Central memory CD8-positive, alpha-beta T cell (primary cell): Measurements from ENCODE around the gene IL34.

Experiments used
- ATAC-seq: fragments of 150-1000 bp; cut with Tn5 transposase; replicated peaks from 2 replicates; pipeline ENCODE4 v1.10.0; 2022; ENCODE audit warnings: mild to moderate bottlenecking, moderate FRiP score, moderate number of reproducible peaks; ENCODE audit not compliant: poor library complexity, severe bottlenecking; ENCODE audit errors: extremely low read depth
- DNase-seq, 2 donors: peaks; one replicate each; pipeline ENCODE4 v3.0.0; 2021; ENCODE audit warnings: low spot score in 2 of 2
- H3K27ac Mint-ChIP-seq: one replicate; pipeline ENCODE4 v1.8.0; 2022; ENCODE audit warnings: low read depth, mild to moderate bottlenecking, moderate library complexity, mixed read lengths
- H3K27me3 Mint-ChIP-seq: one replicate; pipeline ENCODE4 v1.8.0; 2022; ENCODE audit warnings: mixed read lengths
- H3K36me3 Mint-ChIP-seq: one replicate; pipeline ENCODE4 v1.8.0; 2022; ENCODE audit warnings: mild to moderate bottlenecking, moderate library complexity, mixed read lengths; ENCODE audit not compliant: insufficient read depth
- H3K4me1 Mint-ChIP-seq: one replicate; pipeline ENCODE4 v1.8.0; 2022; ENCODE audit warnings: mixed read lengths
- H3K4me3 Mint-ChIP-seq: one replicate; pipeline ENCODE4 v1.8.0; 2022; ENCODE audit warnings: mild to moderate bottlenecking, moderate library complexity, mixed read lengths
- H3K9me3 Mint-ChIP-seq: one replicate; pipeline ENCODE4 v1.8.0; 2022; ENCODE audit warnings: mixed read lengths

IL34 gene

DNA sequence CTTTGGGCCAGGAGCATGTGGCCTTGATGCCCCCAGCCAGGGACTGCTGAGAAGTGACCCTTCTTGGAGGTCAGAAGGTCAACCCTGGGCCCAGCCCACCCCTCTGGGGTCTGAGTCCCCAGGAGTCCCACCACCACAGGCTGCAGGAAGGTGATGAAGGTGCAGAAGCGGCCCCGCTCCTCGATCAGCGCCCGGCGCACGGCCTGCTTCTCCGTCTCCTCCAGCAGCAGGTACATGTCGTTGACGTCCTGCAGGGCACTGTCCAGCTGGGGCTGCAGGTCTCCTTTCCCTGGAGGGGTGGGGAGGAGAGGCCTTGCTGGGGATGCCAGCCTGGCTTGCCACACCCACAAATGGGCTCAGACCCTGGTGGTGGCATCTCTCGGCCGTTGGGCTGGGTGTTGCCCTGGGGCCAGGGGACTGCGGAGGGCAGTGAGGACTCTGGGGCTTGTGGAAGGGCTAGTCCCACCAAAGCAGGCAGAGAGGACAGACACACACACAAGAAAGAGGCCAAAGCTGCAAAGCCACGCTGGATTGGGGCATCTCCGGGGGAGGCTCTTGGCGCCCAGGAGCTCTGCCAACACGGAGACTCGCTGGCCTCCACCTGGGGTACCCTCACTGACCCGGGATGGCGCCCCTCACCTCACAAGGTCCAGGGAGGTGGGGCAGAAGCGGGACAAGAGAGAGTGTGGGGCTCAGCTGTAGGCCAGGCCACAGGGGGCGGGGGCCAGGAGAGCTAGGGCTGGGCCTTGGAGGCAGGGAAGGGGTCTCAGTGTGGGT is 31.9 kb downstream of the IL34 start:
- Mint-ChIP-seq H3K9me3 (no peaks in the 10 kb centered on the region), H3K4me3 (peak overlapping the region; percentile 70), H3K4me1 (peaks cover 15% of the 10 kb centered on the region), H3K27me3 (no peaks in the 10 kb centered on the region), H3K36me3 (peaks cover 12% of the 10 kb centered on the region), H3K27ac (peak overlapping the region; percentile 78)
- ATAC-seq (no peak), DNase-seq (no peak)

DNA sequence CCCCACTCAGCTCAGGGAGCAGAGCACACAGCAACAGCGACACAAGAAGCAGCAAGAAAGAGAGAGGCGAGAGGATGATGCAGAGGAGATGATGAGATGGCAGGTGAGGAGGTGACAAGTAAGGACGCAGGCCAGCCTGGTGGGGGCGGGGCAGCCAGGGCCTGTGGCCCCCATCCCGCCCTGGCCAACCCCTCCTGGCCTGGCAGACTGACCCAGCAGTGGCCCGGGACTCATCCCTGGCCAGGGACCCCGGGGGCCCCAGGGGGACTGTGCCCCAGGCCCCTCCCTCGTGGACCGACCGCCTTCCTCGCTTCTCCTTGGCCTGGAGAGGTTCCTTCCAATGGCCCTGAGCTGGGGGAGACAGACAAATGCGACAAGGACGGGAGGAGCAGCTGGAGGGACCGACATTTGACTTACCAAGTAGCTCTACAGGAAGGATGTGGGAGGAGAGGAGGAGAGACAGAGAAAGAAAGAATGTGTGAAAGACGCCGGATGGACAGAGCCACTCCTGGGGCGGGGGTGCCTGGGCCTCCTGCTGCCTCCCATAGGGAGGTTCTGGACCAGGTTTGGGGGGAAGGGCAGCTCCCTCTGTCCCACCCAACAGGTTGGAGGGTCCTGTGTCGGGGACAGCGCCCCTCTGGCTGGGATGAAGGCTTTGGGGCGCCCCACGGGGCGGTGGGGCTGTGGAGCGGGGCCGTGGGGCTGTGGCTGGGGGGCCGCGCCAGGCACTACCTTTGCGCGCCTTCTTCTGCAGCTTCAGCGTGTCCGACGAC is 32.7 kb downstream of the IL34 start:
- DNase-seq (no peak), ATAC-seq (peak; percentile 33)
- Mint-ChIP-seq H3K9me3 (no peaks in the 10 kb centered on the region), H3K4me1 (peaks cover 15% of the 10 kb centered on the region), H3K27ac (peak overlapping the region; percentile 78), H3K4me3 (peak overlapping the region; percentile 70), H3K27me3 (no peaks in the 10 kb centered on the region), H3K36me3 (peaks cover 13% of the 10 kb centered on the region)

DNA sequence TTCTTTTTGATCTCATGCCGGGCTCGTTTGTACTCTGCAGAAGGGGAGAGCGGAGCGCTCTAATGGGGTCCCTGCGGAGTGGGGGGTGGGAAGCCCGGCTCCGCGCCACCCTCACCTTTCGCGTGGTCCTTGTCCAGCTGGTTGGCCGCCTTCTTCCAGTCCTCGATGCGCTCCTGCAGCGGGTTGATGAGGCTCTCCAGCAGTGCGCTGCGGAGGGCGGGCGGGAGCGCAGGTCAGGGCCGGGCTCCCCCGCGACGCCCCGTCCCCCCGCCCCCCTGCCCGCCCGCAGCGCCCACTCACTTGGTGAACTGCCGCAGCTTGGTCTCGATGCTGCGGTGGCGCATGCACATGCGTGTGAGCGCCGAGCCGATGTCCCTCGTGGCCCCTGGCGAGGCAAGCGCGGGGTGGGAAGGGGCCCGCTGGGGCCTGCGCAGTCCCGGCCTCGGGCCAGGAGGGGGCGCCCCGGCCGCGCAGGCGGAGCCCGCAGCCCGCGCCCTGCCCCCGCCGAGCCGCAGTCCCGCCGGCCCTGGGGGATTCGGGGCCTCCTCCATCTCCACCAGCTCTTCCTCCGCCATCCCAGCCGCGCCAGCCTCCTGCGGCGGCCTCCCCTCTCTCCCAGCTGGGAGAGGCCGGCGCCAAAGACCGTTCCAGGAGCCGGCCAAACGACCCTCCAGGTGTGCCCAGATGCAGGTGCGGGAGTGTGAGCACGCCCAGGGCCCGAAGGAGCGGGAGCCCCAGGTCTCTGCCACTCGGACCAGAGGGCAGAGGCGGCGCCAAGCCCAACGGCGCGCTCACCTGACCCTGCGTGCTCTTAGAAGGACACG is 33.5 kb downstream of the IL34 start:
- Mint-ChIP-seq H3K36me3 (peaks cover 13% of the 10 kb centered on the region), H3K27ac (no peak overlapping the region), H3K9me3 (no peaks in the 10 kb centered on the region), H3K4me1 (peaks cover 15% of the 10 kb centered on the region), H3K4me3 (no peak overlapping the region), H3K27me3 (no peaks in the 10 kb centered on the region)
- no peak for DNase-seq
- ATAC-seq = peak; percentile 7

DNA sequence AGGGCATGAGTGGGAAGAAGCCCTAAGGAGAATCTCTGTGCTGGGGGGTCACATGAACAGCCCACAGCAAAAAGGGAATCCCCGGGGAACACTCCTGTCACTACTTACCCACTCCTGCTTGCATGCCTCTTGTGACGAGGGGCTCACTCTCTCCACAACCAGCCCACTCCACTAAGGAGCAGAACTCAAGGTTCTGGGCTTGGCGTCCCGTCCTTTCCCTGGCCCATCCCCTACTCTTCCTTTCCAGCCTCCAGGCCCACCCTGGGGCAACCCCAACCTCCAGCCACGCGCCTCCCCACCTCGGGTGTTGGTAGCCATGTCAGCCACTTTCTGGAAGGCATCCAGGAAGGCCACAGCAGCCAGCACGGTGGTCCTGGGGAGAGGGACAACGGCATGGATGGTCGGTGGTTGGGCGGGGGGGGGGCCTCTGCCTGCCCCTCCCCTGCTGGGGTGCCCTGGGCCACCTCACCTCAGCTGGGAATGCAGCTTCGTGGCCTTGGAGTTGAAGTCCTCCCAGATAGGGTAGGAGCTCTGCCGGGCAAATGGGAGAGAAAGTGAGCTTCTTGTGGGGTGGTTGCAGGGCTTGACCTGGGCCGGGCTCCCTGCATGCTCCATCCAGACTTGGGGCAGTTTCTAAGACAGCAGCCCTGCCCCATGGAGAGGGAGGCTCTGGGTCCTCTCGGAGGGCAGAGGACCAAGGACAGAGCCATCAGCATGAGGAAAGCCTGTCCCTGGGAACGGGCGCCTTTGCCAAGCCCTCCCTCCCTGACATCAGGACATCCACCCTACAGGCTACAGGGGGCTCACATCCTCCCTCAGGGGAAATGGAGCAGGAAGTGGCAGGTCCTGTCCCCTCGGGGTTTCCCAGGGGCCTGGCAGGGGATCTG is 34.4 kb downstream of the IL34 start:
- no peak overlapping the region for H3K27ac Mint-ChIP-seq
- no peaks in the 10 kb centered on the region for H3K27me3 Mint-ChIP-seq
- H3K9me3 Mint-ChIP-seq = no peaks in the 10 kb centered on the region
- no peak for ATAC-seq
- DNase-seq = no peak
- H3K4me1 Mint-ChIP-seq = peaks cover 15% of the 10 kb centered on the region
- peaks cover 13% of the 10 kb centered on the region for H3K36me3 Mint-ChIP-seq
- no peak overlapping the region for H3K4me3 Mint-ChIP-seq

DNA sequence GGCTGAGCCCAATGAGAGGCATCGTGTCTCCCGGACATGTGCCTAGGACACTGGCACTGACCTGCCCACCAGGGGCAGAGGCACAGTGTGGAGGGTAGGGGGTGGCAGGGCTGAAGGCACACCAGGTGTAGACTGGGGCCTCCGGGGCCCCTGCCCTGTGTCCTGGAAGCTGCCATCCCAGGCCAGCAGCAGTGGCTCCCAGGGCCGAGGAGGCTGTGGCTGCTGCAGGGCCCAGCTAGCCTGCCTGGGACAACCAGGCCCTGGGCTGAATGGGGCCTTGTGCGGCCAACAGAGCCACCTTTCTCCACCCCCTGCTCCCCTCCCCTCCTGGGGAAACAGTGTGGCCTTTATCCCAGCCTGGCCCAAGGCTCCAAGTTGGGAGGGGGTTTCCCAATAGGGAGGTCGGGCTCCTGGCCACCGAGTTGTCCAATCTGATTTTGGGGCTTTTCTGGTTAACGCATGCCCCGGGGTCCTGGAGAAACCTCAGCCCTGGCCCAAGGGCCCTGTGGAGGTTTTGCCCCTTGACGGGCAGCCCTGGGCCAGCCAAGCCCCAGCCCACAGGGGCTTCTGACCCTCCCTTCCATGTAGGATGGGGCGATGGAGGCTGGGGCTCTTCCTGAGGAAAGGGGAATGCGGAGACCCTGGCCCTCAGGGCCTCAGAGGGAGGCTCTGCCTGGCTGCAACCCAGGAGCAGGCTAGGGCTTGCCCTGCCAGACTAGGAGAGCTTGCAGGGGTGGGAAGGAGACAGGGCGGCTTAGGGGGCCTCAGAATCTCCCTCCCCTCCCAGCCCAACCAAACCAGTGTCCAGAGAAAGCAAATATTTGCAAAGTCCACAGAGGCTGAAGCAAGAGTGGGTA is 35.3 kb downstream of the IL34 start:
- no peak overlapping the region for H3K27ac Mint-ChIP-seq
- H3K4me1 Mint-ChIP-seq = peaks cover 15% of the 10 kb centered on the region
- DNase-seq (no peak), ATAC-seq (no peak)
- no peaks in the 10 kb centered on the region for H3K27me3 Mint-ChIP-seq
- no peak overlapping the region for H3K4me3 Mint-ChIP-seq
- H3K9me3 Mint-ChIP-seq = no peaks in the 10 kb centered on the region
- H3K36me3 Mint-ChIP-seq = peaks cover 12% of the 10 kb centered on the region

DNA sequence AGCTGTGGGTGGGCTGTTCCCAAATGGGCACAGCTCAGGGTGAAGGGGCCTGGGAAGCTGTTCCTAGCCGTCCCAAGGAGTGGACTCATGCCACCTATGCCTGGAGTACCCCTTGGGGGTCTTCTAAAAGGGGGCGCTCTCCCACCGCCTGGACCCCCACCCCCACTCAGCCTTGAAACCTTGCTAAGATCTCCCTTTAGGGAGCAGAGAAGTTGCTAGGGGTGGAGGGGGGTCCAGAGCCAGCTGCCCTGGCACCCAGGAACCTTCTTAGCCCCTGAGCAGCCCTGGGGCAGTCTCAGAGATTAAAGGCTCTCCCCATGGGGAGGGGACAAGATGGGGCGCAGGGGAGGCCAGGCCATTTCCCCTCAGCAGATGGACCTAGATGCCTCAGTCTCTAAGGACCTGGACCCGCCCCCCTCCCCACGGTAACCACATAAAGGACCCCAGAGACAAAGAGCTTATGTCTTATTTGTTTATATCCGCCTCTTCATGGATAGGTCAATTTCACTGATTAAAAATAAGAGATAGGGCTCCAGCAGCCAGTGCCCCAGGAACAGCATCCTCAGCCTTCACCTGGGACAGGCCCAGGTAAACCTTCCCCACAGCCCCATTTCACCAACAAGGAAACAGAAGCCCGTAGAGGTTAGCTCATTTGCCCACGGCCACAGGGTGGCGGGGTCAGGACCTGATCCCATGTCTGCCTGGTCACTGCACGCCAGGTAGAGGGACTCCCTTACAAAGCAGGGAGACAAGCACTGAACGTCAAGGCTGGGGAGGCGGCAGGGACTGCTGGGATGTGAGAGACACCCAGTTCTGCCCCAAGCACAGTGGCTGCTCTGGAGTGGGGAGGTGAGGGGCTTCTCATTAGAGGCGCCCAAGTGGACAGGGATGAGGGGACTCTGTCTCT is 36.1 kb downstream of the IL34 start:
- H3K9me3 Mint-ChIP-seq = no peaks in the 10 kb centered on the region
- H3K27me3 Mint-ChIP-seq = no peaks in the 10 kb centered on the region
- H3K4me1 Mint-ChIP-seq = peaks cover 15% of the 10 kb centered on the region
- H3K27ac Mint-ChIP-seq = no peak overlapping the region
- peaks cover 8% of the 10 kb centered on the region for H3K36me3 Mint-ChIP-seq
- no peak for ATAC-seq
- H3K4me3 Mint-ChIP-seq = no peak overlapping the region
- no peak for DNase-seq

DNA sequence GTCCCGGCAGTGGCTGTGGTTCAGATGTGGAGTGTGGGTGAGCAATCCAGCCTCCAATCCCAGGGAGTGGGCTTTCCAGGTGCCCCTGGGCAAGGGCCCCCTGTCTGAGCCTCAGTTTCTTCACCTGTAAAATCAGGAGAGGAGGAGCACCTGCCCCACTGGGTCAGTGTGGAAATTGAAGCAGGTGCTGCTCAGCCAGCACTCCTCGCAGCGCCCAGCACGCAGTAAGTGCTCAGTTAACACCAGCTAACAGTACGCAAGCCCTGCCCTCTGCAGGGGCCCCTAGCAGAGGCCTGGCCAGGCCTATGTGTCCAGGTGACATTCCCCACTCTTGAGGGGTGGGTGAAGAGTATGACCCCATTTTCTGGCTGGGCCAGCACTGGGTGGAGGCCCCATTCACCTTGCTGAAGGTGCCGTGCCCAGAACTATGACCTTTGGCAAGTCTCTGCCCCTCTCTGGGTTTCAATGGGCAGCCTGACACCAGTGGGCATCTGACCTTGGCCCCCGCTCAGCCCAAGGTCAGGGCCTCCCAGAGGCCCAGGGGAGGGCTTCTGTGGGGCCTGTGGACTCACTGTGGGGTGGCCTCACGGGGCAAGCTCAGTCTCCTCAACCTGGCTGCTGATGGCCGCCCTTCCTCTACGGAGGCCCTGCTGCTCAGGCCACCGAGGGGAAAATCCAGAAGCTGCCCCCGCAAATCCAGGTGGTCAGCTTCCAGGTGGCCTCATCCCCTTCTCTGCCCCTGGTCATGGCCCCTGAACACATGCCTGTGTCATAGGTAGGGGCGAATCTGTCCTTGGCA is 37.0 kb downstream of the IL34 start:
- Mint-ChIP-seq H3K4me3 (no peak overlapping the region), H3K9me3 (no peaks in the 10 kb centered on the region), H3K27me3 (no peaks in the 10 kb centered on the region), H3K27ac (no peak overlapping the region), H3K4me1 (peaks cover 11% of the 10 kb centered on the region), H3K36me3 (peaks cover 5% of the 10 kb centered on the region)
- DNase-seq = no peak
- no peak for ATAC-seq

DNA sequence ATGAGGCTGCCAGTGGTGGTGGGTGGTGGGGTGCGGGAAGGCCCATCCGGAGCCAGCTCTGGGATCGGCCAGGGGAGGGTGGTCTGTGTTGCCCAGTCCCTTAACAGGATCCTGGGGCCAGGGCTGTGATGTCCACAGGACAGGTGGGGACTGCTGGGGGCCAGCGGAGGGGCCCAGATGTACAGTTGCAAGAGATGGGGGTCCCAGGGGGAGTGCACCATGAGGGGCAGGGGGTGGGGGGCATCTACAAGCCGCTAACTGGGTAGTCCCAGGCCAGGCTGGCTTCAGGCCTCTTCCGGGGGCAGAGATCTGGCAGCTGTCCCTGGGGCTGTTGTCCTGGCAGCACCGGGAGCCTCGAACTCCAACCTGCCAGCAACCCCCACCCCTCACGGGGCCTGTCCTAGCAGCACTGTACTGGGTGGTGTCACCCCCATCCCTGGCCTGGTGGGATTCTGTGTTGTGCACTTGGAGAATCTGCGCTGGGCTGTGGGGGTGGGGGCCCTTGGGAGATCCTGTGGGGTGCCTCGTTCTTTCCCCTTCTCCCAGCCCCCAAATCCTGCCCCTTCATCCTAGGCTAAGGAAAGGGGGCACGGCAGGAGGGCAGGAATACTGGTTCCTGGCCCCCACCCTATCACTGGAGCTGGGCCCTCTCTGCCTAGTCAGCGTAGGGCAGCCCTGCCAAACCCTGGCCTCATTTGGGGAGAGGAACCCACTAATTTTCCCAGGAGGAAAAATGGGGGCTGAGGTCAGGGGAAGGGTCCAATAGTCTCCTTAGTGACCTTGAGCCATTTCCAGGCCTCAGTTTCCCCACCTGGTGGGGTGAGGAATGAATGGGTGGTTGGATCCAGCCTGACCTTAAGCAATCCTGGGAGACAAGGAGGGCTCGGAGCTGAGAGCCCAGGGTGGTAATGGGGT is 38.0 kb downstream of the IL34 start:
- DNase-seq (no peak), ATAC-seq (no peak)
- Mint-ChIP-seq H3K27ac (no peak overlapping the region), H3K4me3 (peak overlapping the region; percentile 32), H3K27me3 (no peaks in the 10 kb centered on the region), H3K36me3 (peaks cover 4% of the 10 kb centered on the region), H3K4me1 (peaks cover under 1% of the 10 kb centered on the region), H3K9me3 (no peaks in the 10 kb centered on the region)

DNA sequence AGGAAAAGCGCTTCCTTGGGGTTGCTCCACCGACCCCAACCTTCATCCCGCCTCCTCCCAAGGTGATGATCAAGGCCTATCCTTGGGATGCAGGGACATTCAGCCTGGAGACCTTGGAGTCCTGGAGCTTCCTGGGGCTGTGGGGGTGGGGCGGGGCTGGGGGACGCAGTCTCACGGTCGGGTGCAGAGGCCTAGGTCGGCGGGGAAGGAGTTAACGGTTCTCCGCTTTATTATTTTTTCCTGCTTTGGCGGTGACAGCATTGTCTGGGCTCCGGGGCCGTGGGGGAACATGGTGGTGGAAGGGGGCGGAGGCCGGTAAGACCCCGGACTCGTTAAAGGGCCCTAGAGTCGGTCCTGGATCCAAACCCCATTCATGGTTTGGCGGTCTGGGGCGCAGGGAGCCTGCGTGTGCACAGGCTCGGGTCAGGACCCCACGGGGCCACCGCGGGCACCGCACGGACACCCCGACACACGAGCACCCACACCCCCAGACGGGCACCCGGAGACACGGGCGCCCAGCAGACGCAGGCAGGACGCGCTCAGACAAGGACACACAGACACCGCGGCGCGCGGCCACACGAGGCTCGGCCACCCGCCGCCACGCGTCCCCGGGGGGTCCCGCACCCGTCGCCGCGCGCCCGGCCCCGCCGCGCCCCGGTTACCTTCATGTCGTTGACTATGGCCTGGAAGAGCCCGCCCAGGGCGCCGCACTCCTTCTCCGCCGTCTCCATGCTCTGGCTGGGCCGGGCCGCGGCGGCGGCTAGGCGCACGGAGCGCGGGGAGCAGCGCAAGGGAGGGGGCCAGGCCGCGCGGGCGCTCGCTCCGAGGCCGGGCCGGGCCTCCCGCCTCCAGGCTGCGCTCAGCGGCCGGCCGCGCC is 38.9 kb downstream of the IL34 start:
- no peaks in the 10 kb centered on the region for H3K27me3 Mint-ChIP-seq
- H3K27ac Mint-ChIP-seq = no peak overlapping the region
- H3K36me3 Mint-ChIP-seq = peaks cover 3% of the 10 kb centered on the region
- H3K4me3 Mint-ChIP-seq = peak overlapping the region; percentile 32
- H3K9me3 Mint-ChIP-seq = no peaks in the 10 kb centered on the region
- ATAC-seq = no peak
- H3K4me1 Mint-ChIP-seq = no peaks in the 10 kb centered on the region
- no peak for DNase-seq
